IMR-90 (cell line): ENCODE data around the gene CARD19. TPM values are rescaled to one million over a fixed set of nuclear protein-coding genes. Genes with fewer than 3 reads are reported as not detected.

Experiments used
- ATAC-seq: fragments of 200-7000 bp; cut with Tn5 transposase; 2 replicates; pipeline ENCODE4 v1.9.1; 2020; ENCODE audit warnings: low read depth, mild to moderate bottlenecking, moderate library complexity
- BruUV-seq: library from RNA; stranded (reverse); fragments of 400-500 nt; replicated peaks from 2 replicates; lab custom pipeline; 2021; lab: Mats Ljungman, UMichigan
- CTCF ChIA-PET: fragments of 300-600 bp; formaldehyde crosslinking; extraction: SDS; loops from one replicate; lab custom pipeline; 2021; ENCODE audit warnings: antibody characterized with exemption; lab: Yijun Ruan, JAX
- POLR2A ChIA-PET: fragments of 300-600 bp; sonication (Branson Sonifier 250); formaldehyde crosslinking; loops from one replicate; lab custom pipeline; 2022; ENCODE audit warnings: antibody characterized with exemption; ENCODE audit not compliant: unreplicated experiment; lab: Charles Lee
- DNase-seq: peaks from one replicate; pipeline ENCODE4 v3.0.0; 2013
- H2AFZ ChIP-seq: replicated peaks from 2 replicates; pipeline ENCODE3; 2013; ENCODE audit warnings: low read length, mild to moderate bottlenecking; ENCODE audit not compliant: poor library complexity
- H2AK5ac ChIP-seq: 2 replicates; pipeline ENCODE4 v1.6.1; 2013; ENCODE audit warnings: low read depth, low read length, inconsistent platforms
- H2AK9ac ChIP-seq: replicated peaks from 2 replicates; pipeline ENCODE3; 2013; ENCODE audit warnings: mild to moderate bottlenecking, low read depth, low read length, moderate library complexity; ENCODE audit not compliant: poor library complexity
- H2BK120ac ChIP-seq: 2 replicates; pipeline ENCODE4 v1.6.1; 2013; ENCODE audit warnings: low read depth, low read length, inconsistent platforms
- H2BK15ac ChIP-seq: 3 replicates; pipeline ENCODE4 v1.6.1; 2013; ENCODE audit warnings: low read depth, low read length, inconsistent platforms
- H2BK20ac ChIP-seq: 2 replicates; pipeline ENCODE4 v1.6.1; 2013; ENCODE audit warnings: low read depth, mild to moderate bottlenecking, inconsistent platforms, low read length, moderate library complexity
- H2BK5ac ChIP-seq: 2 replicates; pipeline ENCODE4 v1.6.1; 2013; ENCODE audit warnings: mild to moderate bottlenecking, low read depth, low read length, inconsistent platforms; ENCODE audit not compliant: poor library complexity, severe bottlenecking
- H3K14ac ChIP-seq: replicated peaks from 2 replicates; pipeline ENCODE4 v1.6.1; 2013; ENCODE audit warnings: low read depth, low read length, inconsistent platforms
- H3K18ac ChIP-seq: 2 replicates; pipeline ENCODE4 v1.6.1; 2013; ENCODE audit warnings: low read depth, low read length, control low read depth
- H3K23ac ChIP-seq: 2 replicates; pipeline ENCODE4 v1.6.1; 2013; ENCODE audit warnings: low read depth, low read length, inconsistent platforms
- H3K27ac ChIP-seq: 2 replicates; pipeline ENCODE4 v1.5.1; 2013; ENCODE audit warnings: mild to moderate bottlenecking, control low read depth, low read length; ENCODE audit not compliant: insufficient read depth
- H3K27me3 ChIP-seq: 2 replicates; pipeline ENCODE4 v1.6.1; 2013; ENCODE audit warnings: low read length; ENCODE audit not compliant: control insufficient read depth, insufficient read depth
- H3K36me3 ChIP-seq: 2 replicates; pipeline ENCODE4 v1.6.1; 2013; ENCODE audit warnings: low read length, mixed read lengths; ENCODE audit not compliant: control insufficient read depth, insufficient read depth
- H3K4ac ChIP-seq: 2 replicates; pipeline ENCODE4 v1.6.1; 2013; ENCODE audit warnings: low read depth, low read length, inconsistent platforms
- H3K4me1 ChIP-seq: 2 replicates; pipeline ENCODE4 v1.6.1; 2013; ENCODE audit warnings: low read length, mixed read lengths; ENCODE audit not compliant: control insufficient read depth, insufficient read depth
- H3K4me2 ChIP-seq: 2 replicates; pipeline ENCODE4 v1.6.1; 2013; ENCODE audit warnings: low read depth, mild to moderate bottlenecking, control low read depth, low read length, moderate library complexity
- H3K4me3 ChIP-seq: 2 replicates; pipeline ENCODE4 v1.5.1; 2013; ENCODE audit warnings: low read depth, mild to moderate bottlenecking, control low read depth, low read length, moderate library complexity; ENCODE audit not compliant: insufficient read depth
- H3K56ac ChIP-seq: 2 replicates; pipeline ENCODE4 v1.6.1; 2013; ENCODE audit warnings: low read length, inconsistent platforms; ENCODE audit not compliant: insufficient read depth; ENCODE audit errors: extremely low read depth
- H3K79me1 ChIP-seq, 2 experiments: 2 replicates each; pipeline ENCODE4 v1.6.1; 2013; ENCODE audit warnings: low read length in 2 of 2, inconsistent platforms in 1 of 2, low read depth in 1 of 2
- H3K9ac ChIP-seq: 2 replicates; pipeline ENCODE4 v1.6.1; 2013; ENCODE audit warnings: low read depth, low read length, control low read depth
- H3K9me1 ChIP-seq: 2 replicates; pipeline ENCODE4 v1.6.1; 2013; ENCODE audit warnings: low read length, inconsistent platforms; ENCODE audit not compliant: insufficient read depth
- H3K9me3 ChIP-seq: 2 replicates; pipeline ENCODE4 v1.6.1; 2013; ENCODE audit warnings: low read length; ENCODE audit not compliant: control insufficient read depth, insufficient read depth
- H4K20me1 ChIP-seq: 2 replicates; pipeline ENCODE4 v1.6.1; 2013; ENCODE audit warnings: low read length, inconsistent platforms; ENCODE audit not compliant: insufficient read depth
- H4K5ac ChIP-seq: 2 replicates; pipeline ENCODE4 v1.6.1; 2013; ENCODE audit warnings: mild to moderate bottlenecking, low read depth, low read length, control low read depth
- H4K8ac ChIP-seq, 2 experiments: 2 replicates each; pipeline ENCODE4 v1.6.1; 2013; ENCODE audit warnings: low read depth in 2 of 2, low read length in 2 of 2, control low read depth in 1 of 2, inconsistent platforms in 1 of 2
- H4K91ac ChIP-seq: 2 replicates; pipeline ENCODE4 v1.6.1; 2013; ENCODE audit warnings: low read depth, low read length, inconsistent platforms; ENCODE audit not compliant: insufficient read depth
- BHLHE40 ChIP-seq: fragments of 150-350 bp; IDR thresholded peaks from 2 replicates; pipeline ENCODE4 v1.6.1; 2016; ENCODE audit warnings: mild to moderate bottlenecking, low read depth, low read length
- CEBPB ChIP-seq: IDR thresholded peaks from 2 replicates; pipeline ENCODE4 v1.6.1; 2012; ENCODE audit warnings: low read depth, low read length, improper control_type of control experiment
- CHD1 ChIP-seq: IDR thresholded peaks from 2 replicates; pipeline ENCODE4 v1.6.1; 2012; ENCODE audit warnings: low read depth, low read length, improper control_type of control experiment
- CTCF ChIP-seq: conservative IDR thresholded peaks from 2 replicates; pipeline ENCODE4 v1.5.1; 2012; ENCODE audit warnings: mild to moderate bottlenecking, low read depth, low read length, improper control_type of control experiment
- FOS ChIP-seq: fragments of 150-350 bp; IDR thresholded peaks from 2 replicates; pipeline ENCODE4 v1.6.1; 2016; ENCODE audit warnings: low read depth, low read length
- MAFK ChIP-seq: IDR thresholded peaks from 2 replicates; pipeline ENCODE4 v1.6.1; 2012; ENCODE audit warnings: low read depth, low read length, improper control_type of control experiment
- MAZ ChIP-seq: IDR thresholded peaks from 2 replicates; pipeline ENCODE4 v1.6.1; 2012; ENCODE audit warnings: low read depth, mild to moderate bottlenecking, low read length, improper control_type of control experiment, moderate library complexity, borderline replicate concordance
- MXI1 ChIP-seq: IDR thresholded peaks from 2 replicates; pipeline ENCODE4 v1.6.1; 2012; ENCODE audit warnings: low read depth, mild to moderate bottlenecking, low read length, moderate library complexity, borderline replicate concordance
- NFE2L2 ChIP-seq: fragments of 150-350 bp; IDR thresholded peaks from 2 replicates; pipeline ENCODE4 v1.6.1; 2016; ENCODE audit warnings: low read depth, mild to moderate bottlenecking, low read length
- POLR2A ChIP-seq: IDR thresholded peaks from 2 replicates; pipeline ENCODE4 v1.6.1; 2012; ENCODE audit warnings: mild to moderate bottlenecking, low read depth, low read length
- RAD21 ChIP-seq: IDR thresholded peaks from 2 replicates; pipeline ENCODE4 v1.6.1; 2012; ENCODE audit warnings: low read length, improper control_type of control experiment
- RCOR1 ChIP-seq: IDR thresholded peaks from 2 replicates; pipeline ENCODE4 v1.6.1; 2012; ENCODE audit warnings: mild to moderate bottlenecking, low read length, improper control_type of control experiment; ENCODE audit not compliant: insufficient replicate concordance
- RFX5 ChIP-seq: IDR thresholded peaks from 2 replicates; pipeline ENCODE4 v1.8.0; 2012; ENCODE audit warnings: low read depth, mild to moderate bottlenecking, low read length, moderate library complexity
- SMC3 ChIP-seq: fragments of 150-350 bp; IDR thresholded peaks from 2 replicates; pipeline ENCODE4 v1.6.1; 2016; ENCODE audit warnings: low read depth, mild to moderate bottlenecking, antibody characterized with exemption, low read length, moderate library complexity
- WGBS, 2 experiments: methylation state at CpG; one replicate each; pipeline versions ENCODE4 v1.1.5 to v1.1.7; 2013; ENCODE audit warnings: missing lambda C conversion rate in 2 of 2; ENCODE audit not compliant: insufficient read length in 1 of 2; ENCODE audit errors: extremely low coverage in 2 of 2; 5-methylcytosine and 5-hydroxymethylcytosine counted together
- dilution Hi-C: fragments of 300-500 bp; cut with HindIII; formaldehyde crosslinking; loops from one replicate; pipeline ENCODE4 v1.14.3; 2018; ENCODE audit warnings: low sequenced_read_pairs; ENCODE audit not compliant: unreplicated experiment
- in situ Hi-C: fragments of 300-500 bp; cut with MboI; formaldehyde crosslinking; loops from 3 replicates; pipeline ENCODE4 v1.14.3; 2019; ENCODE audit warnings: low sequenced_read_pairs, inconsistent platforms, mixed read lengths
- intact Hi-C: fragments of 100-400 bp; cut with micrococcal nuclease; formaldehyde crosslinking; loops from 2 replicates; pipeline ENCODE4 v1.10.0; 2022
- polyA plus RNA-seq, 3 experiments: library from polyadenylated mRNA; depleted of rRNA; stranded (reverse); fragments of >200 nt; gene quantifications; 2 replicates each; pipeline ENCODE4 v1.2.3, GENCODE V29; 2012; ENCODE audit warnings: low replicate concordance in 1 of 3
- total RNA-seq: library from RNA; depleted of rRNA; stranded (reverse); fragments of >200 nt; gene quantifications from 2 replicates; pipeline ENCODE4 v1.2.3, GENCODE V29; 2012
- TF ChIP-seq, protein P1 (sequence below): fragments of 150-350 bp; IDR thresholded peaks from 2 replicates; pipeline ENCODE4 v1.6.1; 2017; ENCODE audit warnings: mild to moderate bottlenecking, antibody characterized with exemption, low read length, low read depth

The CARD19 gene
- total and polyA plus RNA-seq, 2 of the 4 experiments (the other 2 are of a cell fraction) = 17.4 to 111 TPM

GRCh38 chr9:93079371-93079770 lies 16.6 kb upstream of the CARD19 start:
- H3K4me2 ChIP-seq = no peak overlapping the region
- H3K9ac ChIP-seq = no peak overlapping the region
- TF ChIP-seq CEBPB (no peak), BHLHE40 (no peak), RCOR1 (no peak), MAFK (no peak), MAZ (no peak), CHD1 (no peak), FOS (no peak), RAD21 (no peak), NFE2L2 (no peak), SMC3 (no peak), MXI1 (no peak), CTCF (no peak), POLR2A (no peak), RFX5 (no peak)
- TF ChIP-seq, protein P1, sequence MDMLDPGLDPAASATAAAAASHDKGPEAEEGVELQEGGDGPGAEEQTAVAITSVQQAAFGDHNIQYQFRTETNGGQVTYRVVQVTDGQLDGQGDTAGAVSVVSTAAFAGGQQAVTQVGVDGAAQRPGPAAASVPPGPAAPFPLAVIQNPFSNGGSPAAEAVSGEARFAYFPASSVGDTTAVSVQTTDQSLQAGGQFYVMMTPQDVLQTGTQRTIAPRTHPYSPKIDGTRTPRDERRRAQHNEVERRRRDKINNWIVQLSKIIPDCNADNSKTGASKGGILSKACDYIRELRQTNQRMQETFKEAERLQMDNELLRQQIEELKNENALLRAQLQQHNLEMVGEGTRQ = no peak
- H2BK20ac ChIP-seq = no peak overlapping the region
- H4K8ac ChIP-seq = no peak overlapping the region
- intact Hi-C loops = no loop called here
- dilution Hi-C loops = no loop called here
- H3K27ac ChIP-seq = no peak overlapping the region
- no peak overlapping the region for H2BK5ac ChIP-seq
- no peak for ATAC-seq
- no peak overlapping the region for H3K4ac ChIP-seq
- H2BK120ac ChIP-seq = no peak overlapping the region
- no peaks in the 10 kb centered on the region; the same call in 1 of the 2 replicates for H3K9me1 ChIP-seq
- H2BK15ac ChIP-seq = no peak overlapping the region
- H4K20me1 ChIP-seq = no peaks in the 10 kb centered on the region
- no peak overlapping the region for H4K5ac ChIP-seq
- H2AK5ac ChIP-seq = no peak overlapping the region
- no peaks in the 10 kb centered on the region for H3K79me1 ChIP-seq
- no peaks in the 10 kb centered on the region; the same call in 1 of the 2 replicates for H3K27me3 ChIP-seq
- no peak overlapping the region for H3K56ac ChIP-seq
- no peaks in the 10 kb centered on the region for H3K36me3 ChIP-seq
- H3K14ac ChIP-seq = no peak overlapping the region
- BruUV-seq = no TSS peak
- H4K91ac ChIP-seq = no peak overlapping the region
- no peak overlapping the region for H3K18ac ChIP-seq
- no peak for DNase-seq
- no peak overlapping the region for H2AFZ ChIP-seq
- H2AK9ac ChIP-seq = no peak overlapping the region
- H3K23ac ChIP-seq = no peak overlapping the region
- H3K4me1 ChIP-seq = peaks cover 3% of the 10 kb centered on the region
- 90% methylated on average over 2 of the region's 13 CpGs; no CpG with 5 or more reads in 1 of the 2 experiments for WGBS, 2 experiments
- H3K4me3 ChIP-seq = no peak overlapping the region
- in situ Hi-C loops = no loop called here
- no peaks in the 10 kb centered on the region for H3K9me3 ChIP-seq
- CTCF ChIA-PET = no interaction called here
- POLR2A ChIA-PET = no interaction called here
